GM19023 (cell line): Measurements from ENCODE around the gene BLTP3B.
A peak's percentile ranks its signal among the peaks of the same experiment; 100 is the strongest.

Experiments used
- ATAC-seq: cut with Tn5 transposase; IDR thresholded peaks from one replicate; pipeline ENCODE4 v1.9.1; 2021; ENCODE audit warnings: mild to moderate bottlenecking, moderate library complexity; ENCODE audit not compliant: unreplicated experiment

BLTP3B gene

GRCh38 chr12:100164153-100164704 lies 21.6 kb upstream of the BLTP3B start:
- ATAC-seq: peak; percentile 4

GRCh38 chr12:100163416-100164152 lies 20.9 kb upstream of the BLTP3B start:
- ATAC-seq: peak; percentile 99

- ATAC-seq: no peak
These were observed 16.9 kb upstream of the BLTP3B start for GRCh38 chr12:100159391-100160104.

- ATAC-seq: no peak
These were observed 15.9 kb upstream of the BLTP3B start for GRCh38 chr12:100158535-100158934.

- ATAC-seq: no peak
These were observed 14.8 kb upstream of the BLTP3B start for GRCh38 chr12:100157427-100157821.

- ATAC-seq: no peak
These were observed 14.2 kb upstream of the BLTP3B start for GRCh38 chr12:100156731-100157426.

- ATAC-seq: peak; percentile 69
These were observed 12.0 kb upstream of the BLTP3B start for GRCh38 chr12:100154474-100155247.

- ATAC-seq: no peak
These were observed 10.5 kb upstream of the BLTP3B start for GRCh38 chr12:100153131-100153530.

- ATAC-seq: no peak
These were observed 9.1 kb upstream of the BLTP3B start for GRCh38 chr12:100151769-100152168.

GRCh38 chr12:100146252-100146651 lies 3.6 kb upstream of the BLTP3B start:
- ATAC-seq: no peak

GRCh38 chr12:100145643-100146042 lies 3.0 kb upstream of the BLTP3B start:
- no peak for ATAC-seq

GRCh38 chr12:100141998-100142850 lies 450 bp downstream of the BLTP3B start:
- peak; percentile 52 for ATAC-seq

- ATAC-seq: peak; percentile 16
These were observed 1.0 kb downstream of the BLTP3B start for GRCh38 chr12:100141666-100141997.

- no peak for ATAC-seq
These were observed 3.9 kb downstream of the BLTP3B start for GRCh38 chr12:100138803-100139098.

GRCh38 chr12:100138048-100138802 lies 4.4 kb downstream of the BLTP3B start:
- no peak for ATAC-seq

GRCh38 chr12:100133200-100133599 lies 9.5 kb downstream of the BLTP3B start:
- no peak for ATAC-seq

GRCh38 chr12:100128512-100128908 lies 14.2 kb downstream of the BLTP3B start:
- ATAC-seq: no peak

GRCh38 chr12:100127766-100128511 lies 14.7 kb downstream of the BLTP3B start:
- ATAC-seq: no peak
